Measurements from ENCODE around the gene P2RY8. TPM values are rescaled to one million over a fixed set of nuclear protein-coding genes. Genes with fewer than 3 reads are reported as not detected.

The P2RY8 gene
- total and polyA plus RNA-seq, 4 experiments from 2014 or later, result 194 to 261 (median 195) TPM

DNA sequence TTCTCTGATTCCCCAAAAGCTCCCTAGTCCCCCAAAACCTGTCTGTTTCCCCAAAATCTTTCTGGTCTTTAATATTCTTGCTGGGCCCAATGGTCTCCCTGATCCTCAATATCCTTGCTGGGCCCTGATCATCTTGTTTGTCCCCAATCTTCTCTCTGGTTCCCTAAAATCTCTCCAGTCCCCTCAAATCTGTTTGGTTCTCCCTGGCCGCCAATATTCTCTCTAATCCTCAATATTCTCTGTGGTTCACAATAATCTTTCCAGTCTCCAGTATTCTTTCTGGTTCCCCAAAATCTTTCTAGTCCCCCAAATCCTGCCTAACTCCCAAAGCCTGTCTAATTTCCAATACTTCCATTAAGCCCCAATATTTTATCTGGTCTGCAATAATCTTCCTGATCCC lies 18.5 kb downstream of the P2RY8 start:
- H3K4me1 Mint-ChIP-seq, result peaks cover 53 to 70% (median 63%) of the 10 kb centered on the region in 4 donors
- H3K36me3 ChIP-seq (ENCODE audit: insufficient read depth, low read length), result peaks cover 7% of the 10 kb centered on the region
- no peak for DNase-seq
- no peaks in the 10 kb centered on the region for H3K27me3 Mint-ChIP-seq
- no peaks in the 10 kb centered on the region for H3K9me3 ChIP-seq (ENCODE audit: control insufficient read depth in 1 of 2, low read length in 2 of 2)
- intact Hi-C loops (cut with micrococcal nuclease), result no loop called here
- ChIA-PET POLR2A (ENCODE audit: partially characterized antibody) (no interaction called here), CTCF (ENCODE audit: partially characterized antibody) (no interaction called here)
- H3K4me3 Mint-ChIP-seq, result peak overlapping the region in 7 of 8 donors; percentile 3 to 66 (median 22)
- no peak overlapping the region for H3K27ac ChIP-seq (ENCODE audit: low read depth, low read length)
- peaks cover 57% of the 10 kb centered on the region for H3K4me1 ChIP-seq (ENCODE audit: insufficient read depth, low read length)
- H3K27me3 ChIP-seq (ENCODE audit: insufficient read depth, low read length), result no peaks in the 10 kb centered on the region
- H3K9me3 Mint-ChIP-seq, result peaks cover 0 to 10% (median 4%) of the 10 kb centered on the region in 8 donors
- peak overlapping the region; percentile 10 to 94 (median 76) for H3K27ac Mint-ChIP-seq
- no peak overlapping the region for H3K4me3 ChIP-seq (ENCODE audit: low read length in 2 of 2)
- H3K36me3 Mint-ChIP-seq, result peaks cover 53 to 55% of the 10 kb centered on the region in 2 donors

DNA sequence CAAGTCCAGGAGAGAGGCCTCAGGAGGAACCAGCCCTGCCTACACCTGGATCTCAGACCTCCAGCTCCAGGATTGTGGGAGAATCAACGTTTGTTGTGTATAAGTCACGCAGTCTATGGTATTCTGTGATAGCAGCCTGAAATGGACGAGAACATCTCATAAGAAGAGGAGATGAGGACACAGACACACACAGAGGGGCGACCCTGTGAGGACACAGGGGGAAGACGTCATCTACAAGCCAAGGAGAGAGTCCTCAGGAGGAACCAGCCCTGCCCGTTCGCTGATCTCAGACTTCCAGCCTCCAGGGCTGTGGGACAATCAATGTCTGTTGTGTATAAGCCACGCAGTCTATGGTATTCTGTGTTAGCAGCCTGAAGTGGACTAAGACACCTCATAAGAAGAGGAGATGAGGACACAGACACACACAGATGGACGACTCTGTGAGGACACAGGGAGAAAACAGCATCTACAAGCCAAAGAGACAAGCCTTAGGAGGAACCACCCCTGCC lies 20.3 kb downstream of the P2RY8 start:
- CTCF ChIA-PET (ENCODE audit: partially characterized antibody), result no interaction called here
- H3K27me3 ChIP-seq (ENCODE audit: insufficient read depth, low read length), result no peaks in the 10 kb centered on the region
- H3K27ac ChIP-seq (ENCODE audit: low read depth, low read length), result peak overlapping the region; percentile 2
- no peak for DNase-seq
- Mint-ChIP-seq H3K4me1 (peaks cover 49 to 68% (median 61%) of the 10 kb centered on the region in 4 donors), H3K27ac (peak overlapping the region; percentile 50 to 85 (median 80)), H3K36me3 (peaks cover 64 to 72% of the 10 kb centered on the region in 2 donors), H3K4me3 (peak overlapping the region in 4 of 8 donors; percentile 11 to 70 (median 64)), H3K27me3 (no peaks in the 10 kb centered on the region), H3K9me3 (peaks cover 0 to 12% (median 4%) of the 10 kb centered on the region in 8 donors)
- H3K4me1 ChIP-seq (ENCODE audit: insufficient read depth, low read length), result peaks cover 44% of the 10 kb centered on the region
- H3K9me3 ChIP-seq (ENCODE audit: control insufficient read depth in 1 of 2, low read length in 2 of 2), result no peaks in the 10 kb centered on the region
- intact Hi-C loops (cut with micrococcal nuclease), result no loop called here
- no peak overlapping the region for H3K4me3 ChIP-seq (ENCODE audit: low read length in 2 of 2)
- H3K36me3 ChIP-seq (ENCODE audit: insufficient read depth, low read length), result peaks cover 16% of the 10 kb centered on the region
- POLR2A ChIA-PET (ENCODE audit: partially characterized antibody), result no interaction called here

DNA sequence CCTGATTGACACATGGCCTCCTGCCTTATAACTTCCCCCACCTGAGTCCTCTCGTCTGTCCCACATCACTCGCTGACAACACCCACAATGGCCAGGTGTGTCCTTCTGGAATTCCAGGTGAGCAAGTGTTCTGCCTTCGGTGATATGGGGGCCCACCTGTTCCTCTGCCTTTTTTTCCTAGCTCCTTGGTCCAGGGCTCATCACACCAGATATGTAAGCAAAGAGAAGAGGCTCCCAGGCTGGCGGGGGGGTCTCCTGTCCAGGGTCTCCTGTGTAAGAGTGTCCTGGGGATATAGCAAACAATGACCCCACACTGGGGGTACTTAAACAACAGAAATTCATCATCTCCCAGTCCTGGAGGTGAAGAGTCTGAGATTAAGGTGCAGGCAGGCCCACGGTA lies 25.2 kb downstream of the P2RY8 start:
- no peak overlapping the region for H3K4me3 ChIP-seq (ENCODE audit: low read length in 2 of 2)
- no peaks in the 10 kb centered on the region for H3K27me3 ChIP-seq (ENCODE audit: insufficient read depth, low read length)
- H3K36me3 ChIP-seq (ENCODE audit: insufficient read depth, low read length), result peaks cover 29% of the 10 kb centered on the region
- H3K27me3 Mint-ChIP-seq, result no peaks in the 10 kb centered on the region
- H3K9me3 Mint-ChIP-seq, result peaks cover 0 to 5% (median 1%) of the 10 kb centered on the region in 8 donors
- peak overlapping the region; percentile 10 to 88 (median 69) for H3K27ac Mint-ChIP-seq
- CTCF ChIA-PET (ENCODE audit: partially characterized antibody), result no interaction called here
- no peak for DNase-seq
- H3K9me3 ChIP-seq (ENCODE audit: control insufficient read depth in 1 of 2, low read length in 2 of 2), result no peaks in the 10 kb centered on the region
- no peak overlapping the region for H3K27ac ChIP-seq (ENCODE audit: low read depth, low read length)
- peaks cover 22 to 32% (median 31%) of the 10 kb centered on the region in 4 donors for H3K4me1 Mint-ChIP-seq
- intact Hi-C loops (cut with micrococcal nuclease), result no loop called here
- peaks cover 30% of the 10 kb centered on the region for H3K4me1 ChIP-seq (ENCODE audit: insufficient read depth, low read length)
- POLR2A ChIA-PET (ENCODE audit: partially characterized antibody), result no interaction called here
- H3K4me3 Mint-ChIP-seq, result peak overlapping the region in 1 of 8 donors; percentile 47
- peaks cover 39 to 49% of the 10 kb centered on the region in 2 donors for H3K36me3 Mint-ChIP-seq

DNA sequence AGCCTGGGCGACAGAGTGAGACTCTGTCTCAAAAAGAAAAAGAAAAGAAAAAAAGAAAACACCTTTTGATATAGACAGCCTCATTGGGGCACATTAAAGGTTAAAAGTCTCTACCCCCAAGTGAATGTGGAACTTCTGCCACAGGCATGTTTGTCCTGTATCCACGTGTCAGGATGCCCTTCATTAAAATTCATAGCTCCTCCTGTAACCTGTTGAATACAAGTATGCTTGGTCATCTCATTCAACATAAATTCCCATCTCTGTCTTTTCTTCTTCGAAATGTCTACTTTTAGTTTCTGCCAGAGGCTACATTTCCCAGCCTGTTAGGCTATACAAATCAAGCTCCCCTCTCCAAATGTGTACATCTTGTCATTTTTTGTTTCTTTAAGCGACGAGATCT lies 25.8 kb downstream of the P2RY8 start:
- no peak for DNase-seq
- peak overlapping the region in 4 of 8 donors; percentile 1 to 47 (median 21) for H3K4me3 Mint-ChIP-seq
- H3K27ac ChIP-seq (ENCODE audit: low read depth, low read length), result no peak overlapping the region
- ChIA-PET POLR2A (ENCODE audit: partially characterized antibody) (no interaction called here), CTCF (ENCODE audit: partially characterized antibody) (no interaction called here)
- H3K9me3 Mint-ChIP-seq, result peaks cover 0 to 5% (median 1%) of the 10 kb centered on the region in 8 donors
- H3K4me1 ChIP-seq (ENCODE audit: insufficient read depth, low read length), result peaks cover 31% of the 10 kb centered on the region
- H3K4me1 Mint-ChIP-seq, result peaks cover 20 to 30% (median 28%) of the 10 kb centered on the region in 4 donors
- H3K27me3 Mint-ChIP-seq, result no peaks in the 10 kb centered on the region
- peaks cover 36 to 46% of the 10 kb centered on the region in 2 donors for H3K36me3 Mint-ChIP-seq
- H3K9me3 ChIP-seq (ENCODE audit: control insufficient read depth in 1 of 2, low read length in 2 of 2), result no peaks in the 10 kb centered on the region
- H3K4me3 ChIP-seq (ENCODE audit: low read length in 2 of 2), result no peak overlapping the region
- intact Hi-C loops (cut with micrococcal nuclease), result no loop called here
- no peaks in the 10 kb centered on the region for H3K27me3 ChIP-seq (ENCODE audit: insufficient read depth, low read length)
- H3K36me3 ChIP-seq (ENCODE audit: insufficient read depth, low read length), result peaks cover 32% of the 10 kb centered on the region
- peak overlapping the region in 5 of 7 donors; percentile 69 to 88 (median 82) for H3K27ac Mint-ChIP-seq

DNA sequence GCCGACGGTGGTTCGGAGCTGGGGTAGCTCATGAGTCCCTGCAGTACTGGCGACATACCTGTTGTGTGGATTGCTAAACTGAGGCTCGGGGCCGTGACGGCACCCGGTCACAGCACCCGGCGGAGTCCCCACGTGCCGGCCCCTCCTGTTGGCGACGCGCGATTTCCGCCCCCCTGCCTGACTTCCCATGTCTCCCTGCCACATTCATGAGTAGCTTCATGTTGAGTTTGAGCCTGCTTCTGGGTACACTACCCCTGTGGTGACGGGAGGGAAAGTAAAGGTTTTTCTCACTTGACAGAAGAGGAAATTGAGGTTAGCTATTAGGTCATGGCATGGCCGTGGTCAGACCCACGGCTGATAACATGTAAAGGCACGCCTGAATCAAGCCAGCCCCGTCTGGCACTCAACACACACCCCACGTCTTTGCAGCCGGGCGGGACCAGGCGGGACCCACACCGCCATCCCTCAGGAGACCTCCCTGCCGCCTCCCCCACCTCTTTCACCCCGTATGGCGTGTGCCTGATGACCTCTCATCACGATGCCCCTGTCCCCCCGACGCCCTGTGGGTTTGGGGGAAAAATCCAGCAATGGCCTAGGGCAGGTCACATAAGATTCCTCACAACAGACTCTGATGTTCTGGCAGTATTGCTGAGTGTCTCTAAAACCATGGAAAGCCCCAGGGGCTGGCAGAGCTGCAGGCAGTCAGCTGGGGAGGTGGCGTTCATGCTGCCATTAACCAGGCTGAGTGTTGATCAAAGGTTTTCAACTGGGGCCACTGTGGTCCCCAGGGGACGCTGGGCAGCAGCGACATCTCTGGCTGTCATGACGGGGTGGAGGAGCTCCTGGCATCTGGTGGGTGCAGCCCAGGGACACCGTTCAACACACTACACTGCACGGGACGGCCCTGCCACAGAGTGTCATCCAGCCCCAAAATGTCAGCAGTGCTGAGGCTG lies 29.2 kb downstream of the P2RY8 start:
- Histone ChIP-seq H3K27ac (ENCODE audit: low read depth, low read length) (peak overlapping the region; percentile 31), H3K4me3 (ENCODE audit: low read length in 2 of 2) (no peak overlapping the region), H3K4me1 (ENCODE audit: insufficient read depth, low read length) (peaks cover 45% of the 10 kb centered on the region), H3K9me3 (ENCODE audit: control insufficient read depth in 1 of 2, low read length in 2 of 2) (no peaks in the 10 kb centered on the region), H3K36me3 (ENCODE audit: insufficient read depth, low read length) (peaks cover 25% of the 10 kb centered on the region), H3K27me3 (ENCODE audit: insufficient read depth, low read length) (no peaks in the 10 kb centered on the region)
- POLR2A ChIA-PET (ENCODE audit: partially characterized antibody), result no interaction called here
- peak in 4 of 5 donors; percentile 32 to 76 (median 47) for DNase-seq
- Mint-ChIP-seq H3K4me3 (peak overlapping the region in 4 of 8 donors; percentile 15 to 71 (median 36)), H3K27me3 (no peaks in the 10 kb centered on the region), H3K9me3 (no peaks in the 10 kb centered on the region), H3K36me3 (peaks cover 31 to 38% of the 10 kb centered on the region in 2 donors), H3K27ac (peak overlapping the region in 4 of 7 donors; percentile 6 to 91 (median 86)), H3K4me1 (peaks cover 28 to 38% (median 33%) of the 10 kb centered on the region in 4 donors)
- intact Hi-C loops (cut with micrococcal nuclease), result no loop called here
- CTCF ChIA-PET (ENCODE audit: partially characterized antibody), result no interaction called here

DNA sequence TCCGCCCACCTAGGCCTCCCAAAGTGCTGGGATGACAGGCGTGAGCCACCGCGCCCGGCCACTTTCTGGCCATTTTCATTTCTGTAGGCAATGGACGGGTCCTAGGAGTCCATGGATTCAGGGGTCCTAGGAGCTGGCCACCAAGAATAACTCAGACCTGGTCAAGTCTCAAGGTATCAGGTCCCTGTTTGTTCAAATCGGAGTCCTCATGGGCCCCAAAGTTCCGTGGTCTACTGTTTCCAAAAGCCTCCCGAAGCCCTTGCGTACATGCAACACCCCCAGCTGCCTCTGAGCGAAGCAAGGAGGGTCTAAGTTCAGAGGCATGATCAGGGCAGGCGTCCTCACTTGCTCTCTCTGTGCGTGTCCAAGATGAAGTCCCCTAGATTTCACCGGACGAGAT lies 30.1 kb downstream of the P2RY8 start:
- Mint-ChIP-seq H3K9me3 (no peaks in the 10 kb centered on the region), H3K4me1 (peaks cover 30 to 43% (median 36%) of the 10 kb centered on the region in 4 donors), H3K36me3 (peaks cover 29 to 39% of the 10 kb centered on the region in 2 donors), H3K4me3 (no peak overlapping the region), H3K27me3 (no peaks in the 10 kb centered on the region), H3K27ac (peak overlapping the region in 3 of 7 donors; percentile 43 to 91 (median 59))
- ChIA-PET CTCF (ENCODE audit: partially characterized antibody) (no interaction called here), POLR2A (ENCODE audit: partially characterized antibody) (no interaction called here)
- peaks cover 30% of the 10 kb centered on the region for H3K36me3 ChIP-seq (ENCODE audit: insufficient read depth, low read length)
- no peak overlapping the region for H3K4me3 ChIP-seq (ENCODE audit: low read length in 2 of 2)
- intact Hi-C loops (cut with micrococcal nuclease), result no loop called here
- H3K4me1 ChIP-seq (ENCODE audit: insufficient read depth, low read length), result peaks cover 54% of the 10 kb centered on the region
- H3K27me3 ChIP-seq (ENCODE audit: insufficient read depth, low read length), result no peaks in the 10 kb centered on the region
- H3K9me3 ChIP-seq (ENCODE audit: control insufficient read depth in 1 of 2, low read length in 2 of 2), result no peaks in the 10 kb centered on the region
- H3K27ac ChIP-seq (ENCODE audit: low read depth, low read length), result no peak overlapping the region
- DNase-seq, result no peak

DNA sequence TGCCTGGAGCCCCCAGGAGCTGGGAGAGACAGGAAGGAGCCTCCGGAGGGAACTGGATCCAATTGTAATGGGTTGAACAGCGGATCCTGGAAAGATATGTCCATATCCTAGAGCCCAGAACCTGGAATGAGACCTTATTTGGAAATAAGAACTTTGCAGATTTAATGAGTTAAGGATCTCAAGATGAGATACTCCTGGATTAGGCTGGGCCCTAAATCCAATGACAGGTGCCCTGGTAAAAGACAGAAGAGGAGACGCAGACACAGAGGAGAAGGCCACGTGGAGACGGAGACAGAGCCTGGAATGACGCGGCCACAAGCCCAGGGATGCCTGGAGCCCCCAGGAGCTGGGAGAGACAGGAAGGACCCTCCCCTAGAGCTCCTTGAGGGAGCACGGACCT lies 34.1 kb downstream of the P2RY8 start:
- ChIA-PET POLR2A (ENCODE audit: partially characterized antibody) (no interaction called here), CTCF (ENCODE audit: partially characterized antibody) (no interaction called here)
- Mint-ChIP-seq H3K27me3 (no peaks in the 10 kb centered on the region), H3K4me3 (peak overlapping the region in 1 of 8 donors; percentile 47), H3K4me1 (peaks cover 26 to 48% (median 33%) of the 10 kb centered on the region in 4 donors), H3K27ac (peak overlapping the region in 5 of 7 donors; percentile 29 to 84 (median 65)), H3K9me3 (peaks cover 0 to 2% (median 0%) of the 10 kb centered on the region in 8 donors), H3K36me3 (peaks cover 19 to 39% of the 10 kb centered on the region in 2 donors)
- peak overlapping the region; percentile 1 for H3K27ac ChIP-seq (ENCODE audit: low read depth, low read length)
- DNase-seq, result no peak
- H3K36me3 ChIP-seq (ENCODE audit: insufficient read depth, low read length), result peaks cover 21% of the 10 kb centered on the region
- intact Hi-C loops (cut with micrococcal nuclease), result no loop called here
- H3K9me3 ChIP-seq (ENCODE audit: control insufficient read depth in 1 of 2, low read length in 2 of 2), result no peaks in the 10 kb centered on the region
- H3K4me3 ChIP-seq (ENCODE audit: low read length in 2 of 2), result no peak overlapping the region
- no peaks in the 10 kb centered on the region for H3K27me3 ChIP-seq (ENCODE audit: insufficient read depth, low read length)
- peaks cover 45% of the 10 kb centered on the region for H3K4me1 ChIP-seq (ENCODE audit: insufficient read depth, low read length)

Data from CD4-positive, alpha-beta memory T cell (primary cell).